Adrenal gland (tissue), 5 donors: ENCODE measurements around the gene DNAJC10.
A peak's percentile ranks its signal among the peaks of the same experiment; 100 is the strongest.

Source experiments
- POLR2A ChIP-seq, 2 donors: fragments of 450-650 bp; IDR thresholded peaks; one replicate each; pipeline ENCODE4 v1.6.1; 2017; ENCODE audit warnings: antibody characterized with exemption in 2 of 2, mild to moderate bottlenecking in 2 of 2, moderate library complexity in 1 of 2
- TF ChIP-seq, protein P1 (sequence below), 6 experiments: fragments of 450-650 bp in 4 of 6; fragments of 200-600 bp in 2 of 6; sonication (generic) in 1 of 6; IDR thresholded peaks; 1 replicate in 5 of 6; 2 replicates in 1 of 6; pipeline versions ENCODE4 v1.5.1 to v1.8.0; 2016 to 2021; ENCODE audit warnings: antibody characterized with exemption in 6 of 6, mild to moderate bottlenecking in 2 of 6, moderate library complexity in 1 of 6
- donor health status: DM: no; HTN: no; CAD: no.

DNA sequence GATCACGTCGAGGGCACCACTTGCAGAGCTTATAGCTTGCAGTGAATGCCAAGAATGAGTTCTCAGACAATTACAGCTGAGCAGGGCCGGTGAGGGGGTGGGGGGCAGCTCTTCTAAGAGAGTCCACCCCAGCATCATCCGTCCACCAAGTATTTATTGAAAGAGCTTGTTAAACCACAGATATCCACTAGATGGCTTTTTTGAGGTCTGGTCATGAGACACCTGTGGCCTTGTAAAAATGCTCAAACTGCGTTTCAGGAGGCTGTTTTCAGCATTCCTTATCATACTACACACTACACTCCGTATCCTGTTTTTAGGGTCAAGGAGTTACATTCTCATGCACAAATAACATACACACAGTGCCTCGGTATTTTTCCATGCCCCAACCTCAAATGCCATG, 51.5 kb downstream of the DNAJC10 start:
- TF ChIP-seq, protein P1, sequence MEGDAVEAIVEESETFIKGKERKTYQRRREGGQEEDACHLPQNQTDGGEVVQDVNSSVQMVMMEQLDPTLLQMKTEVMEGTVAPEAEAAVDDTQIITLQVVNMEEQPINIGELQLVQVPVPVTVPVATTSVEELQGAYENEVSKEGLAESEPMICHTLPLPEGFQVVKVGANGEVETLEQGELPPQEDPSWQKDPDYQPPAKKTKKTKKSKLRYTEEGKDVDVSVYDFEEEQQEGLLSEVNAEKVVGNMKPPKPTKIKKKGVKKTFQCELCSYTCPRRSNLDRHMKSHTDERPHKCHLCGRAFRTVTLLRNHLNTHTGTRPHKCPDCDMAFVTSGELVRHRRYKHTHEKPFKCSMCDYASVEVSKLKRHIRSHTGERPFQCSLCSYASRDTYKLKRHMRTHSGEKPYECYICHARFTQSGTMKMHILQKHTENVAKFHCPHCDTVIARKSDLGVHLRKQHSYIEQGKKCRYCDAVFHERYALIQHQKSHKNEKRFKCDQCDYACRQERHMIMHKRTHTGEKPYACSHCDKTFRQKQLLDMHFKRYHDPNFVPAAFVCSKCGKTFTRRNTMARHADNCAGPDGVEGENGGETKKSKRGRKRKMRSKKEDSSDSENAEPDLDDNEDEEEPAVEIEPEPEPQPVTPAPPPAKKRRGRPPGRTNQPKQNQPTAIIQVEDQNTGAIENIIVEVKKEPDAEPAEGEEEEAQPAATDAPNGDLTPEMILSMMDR (IDR thresholded peaks at IDR 0.05): peak; percentile 33 to 62 (median 44)
- no peak for TF ChIP-seq POLR2A (IDR thresholded peaks at IDR 0.05)
